MG63 (cell line): ENCODE data around the gene EXOC3L4. TPM values are rescaled to one million over a fixed set of nuclear protein-coding genes. Genes with fewer than 3 reads are reported as not detected.
A peak's percentile ranks its signal among the peaks of the same experiment; 100 is the strongest.
"Not testable (repeated sequence)": the region's sequence is repeated elsewhere in the genome, so short reads cannot be mapped to it uniquely, and the experiment has no call there.

ENCODE experiments used
- DNase-seq: peaks from one replicate; pipeline ENCODE4 v3.0.0-alpha.2; 2020
- H3K27me3 ChIP-seq: fragments of 250-450 bp; sonication (Bioruptor Pico); 2 replicates; pipeline ENCODE4 v1.5.1; 2020; ENCODE audit warnings: mild to moderate bottlenecking, moderate library complexity
- H3K36me3 ChIP-seq: fragments of 250-450 bp; sonication (Bioruptor Pico); 2 replicates; pipeline ENCODE4 v1.5.1; 2020; ENCODE audit warnings: mild to moderate bottlenecking, moderate library complexity
- H3K4me3 ChIP-seq: fragments of 250-450 bp; sonication (Bioruptor Pico); 2 replicates; pipeline ENCODE4 v1.5.1; 2020; ENCODE audit warnings: mild to moderate bottlenecking, moderate library complexity
- H3K9me3 ChIP-seq: fragments of 250-450 bp; sonication (Bioruptor Pico); 2 replicates; pipeline ENCODE4 v1.5.1; 2020; ENCODE audit warnings: mild to moderate bottlenecking, moderate library complexity
- total RNA-seq: library from RNA; depleted of rRNA; stranded (reverse); fragments of >200 nt; shearing (Covaris generic); gene quantifications from 2 replicates; pipeline ENCODE4 v1.2.3, GENCODE V29; 2014; ENCODE audit warnings: low replicate concordance

The EXOC3L4 gene
- total RNA-seq, 1 experiment from 2014 or later: not detected

DNA sequence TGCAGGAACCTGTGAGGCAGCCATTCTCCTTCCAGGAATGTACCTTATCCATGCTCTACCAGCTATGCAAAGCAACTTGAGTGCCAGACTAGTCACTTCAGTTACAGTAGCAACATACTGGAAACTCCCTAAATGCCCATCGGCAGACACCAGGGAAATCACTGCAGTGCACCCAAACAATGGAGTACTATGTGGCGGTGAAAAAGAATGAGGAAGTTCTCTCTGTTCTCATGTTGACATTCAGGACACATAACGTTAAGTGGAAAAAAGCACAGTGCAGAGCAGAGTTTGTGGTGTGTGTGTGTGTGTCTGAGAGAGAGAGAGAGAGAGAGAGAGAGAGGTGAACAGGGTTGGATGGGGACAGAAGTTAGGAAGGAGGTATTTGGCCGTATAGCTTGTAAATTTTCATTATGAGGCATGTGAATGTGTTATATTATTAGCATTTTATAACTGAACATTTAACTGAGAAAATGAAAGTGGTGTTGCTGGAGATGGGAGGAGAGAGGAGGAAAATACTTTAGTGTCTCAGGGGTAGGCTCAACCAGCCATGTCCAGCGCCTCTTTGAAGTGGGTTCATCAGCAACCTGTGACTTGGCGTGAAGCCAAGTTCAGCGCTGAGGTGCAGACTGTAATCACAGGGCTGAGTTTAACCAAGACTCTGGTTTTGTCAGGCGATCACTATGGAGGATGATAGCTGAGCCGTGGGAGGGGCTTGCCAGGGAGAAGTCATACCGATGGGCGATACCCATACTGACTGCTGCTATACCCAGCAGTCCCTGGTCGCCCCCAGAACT is 46.0 kb downstream of the EXOC3L4 start:
- DNase-seq: no peak
- no peak overlapping the region for H3K4me3 ChIP-seq
- H3K36me3 ChIP-seq: peaks cover 4% of the 10 kb centered on the region
- H3K27me3 ChIP-seq: no peaks in the 10 kb centered on the region
- no peaks in the 10 kb centered on the region for H3K9me3 ChIP-seq

DNA sequence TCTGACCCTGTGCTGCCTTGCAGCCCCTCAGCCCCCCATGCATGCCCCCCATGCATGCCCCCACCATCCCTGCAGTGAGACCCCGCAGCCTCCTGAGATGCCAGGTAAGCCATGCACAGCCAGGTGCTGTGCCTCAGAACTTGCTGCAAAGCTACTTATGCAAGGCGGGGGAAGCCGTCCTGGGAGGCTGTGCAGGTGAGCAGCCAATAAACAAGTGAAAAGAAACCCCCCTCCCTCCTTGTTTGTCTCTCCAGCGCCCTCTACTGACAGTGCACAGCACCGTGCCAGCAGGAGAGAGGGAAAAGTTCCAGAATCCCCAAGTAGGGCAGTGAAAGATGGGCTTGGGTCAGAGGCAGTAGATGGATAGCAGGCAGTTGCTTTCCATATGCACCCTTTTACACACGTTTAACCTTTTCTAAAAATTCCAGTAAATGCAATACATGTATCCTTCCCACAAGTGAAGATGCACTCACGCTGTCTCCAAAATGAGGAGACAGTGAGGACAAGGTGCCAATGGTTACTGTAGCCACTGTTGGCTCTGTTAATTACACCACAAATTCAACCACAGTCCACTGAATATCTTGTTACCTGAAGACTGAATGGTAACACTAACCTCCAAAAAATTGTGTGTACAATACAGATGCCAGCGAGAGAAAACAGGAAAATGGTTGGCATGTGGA is 46.7 kb downstream of the EXOC3L4 start:
- no peak for DNase-seq
- H3K36me3 ChIP-seq: peaks cover 4% of the 10 kb centered on the region; the same call in 1 of the 2 replicates
- no peak overlapping the region for H3K4me3 ChIP-seq
- H3K27me3 ChIP-seq: no peaks in the 10 kb centered on the region
- H3K9me3 ChIP-seq: no peaks in the 10 kb centered on the region

DNA sequence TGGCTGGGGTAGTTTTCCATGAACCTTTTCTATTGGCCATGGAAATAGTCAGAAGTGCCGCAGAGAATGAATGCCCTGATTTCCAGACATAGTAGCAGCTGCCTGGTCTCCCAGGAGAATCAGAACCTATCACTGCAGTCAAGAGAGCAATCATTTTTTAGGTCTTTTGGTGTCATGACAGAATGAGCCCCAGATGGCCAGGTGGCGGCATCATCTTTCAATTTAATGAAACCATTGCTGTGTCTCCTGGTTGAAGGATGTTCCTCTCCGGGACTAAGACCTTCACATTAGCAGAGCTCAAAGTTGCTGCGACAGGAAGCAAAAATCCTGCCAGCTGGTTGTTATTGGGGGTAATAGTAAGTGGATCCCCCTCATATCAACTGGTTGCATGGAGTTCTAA is 47.5 kb downstream of the EXOC3L4 start:
- Histone ChIP-seq H3K27me3 (no peaks in the 10 kb centered on the region), H3K36me3 (peaks cover 2% of the 10 kb centered on the region; the same call in 1 of the 2 replicates), H3K4me3 (no peak overlapping the region), H3K9me3 (no peaks in the 10 kb centered on the region)
- no peak for DNase-seq

DNA sequence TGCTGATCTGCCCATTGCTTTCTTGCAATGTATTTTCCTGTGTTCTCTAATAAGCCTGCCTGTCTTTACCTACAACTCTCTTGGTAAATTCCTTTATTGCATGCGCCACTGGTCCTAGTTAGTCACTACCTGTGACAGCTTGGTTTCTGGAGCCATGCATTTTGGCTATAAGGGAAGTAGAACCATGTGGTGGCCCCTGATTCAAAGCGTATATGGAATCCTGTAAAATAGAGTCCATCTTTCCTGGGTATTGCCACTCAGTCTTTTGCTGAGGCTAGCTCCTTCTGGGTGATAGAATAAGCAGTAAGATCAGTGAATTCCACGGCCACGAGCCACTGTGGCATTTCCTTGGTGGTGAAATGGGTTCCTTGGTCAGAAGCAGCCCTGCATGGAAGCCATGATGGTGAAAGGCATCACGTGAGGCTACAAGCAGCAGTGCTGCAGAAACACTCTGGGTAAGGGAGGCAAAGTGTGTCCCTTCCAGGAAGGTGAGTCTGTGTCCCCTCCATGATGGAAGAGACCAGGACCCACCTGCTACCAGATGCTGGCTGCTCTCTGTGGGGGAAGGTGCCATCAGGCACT is 48.3 kb downstream of the EXOC3L4 start:
- no peak for DNase-seq
- H3K9me3 ChIP-seq: no peaks in the 10 kb centered on the region
- no peaks in the 10 kb centered on the region for H3K27me3 ChIP-seq
- no peak overlapping the region for H3K4me3 ChIP-seq
- H3K36me3 ChIP-seq: no peaks in the 10 kb centered on the region

DNA sequence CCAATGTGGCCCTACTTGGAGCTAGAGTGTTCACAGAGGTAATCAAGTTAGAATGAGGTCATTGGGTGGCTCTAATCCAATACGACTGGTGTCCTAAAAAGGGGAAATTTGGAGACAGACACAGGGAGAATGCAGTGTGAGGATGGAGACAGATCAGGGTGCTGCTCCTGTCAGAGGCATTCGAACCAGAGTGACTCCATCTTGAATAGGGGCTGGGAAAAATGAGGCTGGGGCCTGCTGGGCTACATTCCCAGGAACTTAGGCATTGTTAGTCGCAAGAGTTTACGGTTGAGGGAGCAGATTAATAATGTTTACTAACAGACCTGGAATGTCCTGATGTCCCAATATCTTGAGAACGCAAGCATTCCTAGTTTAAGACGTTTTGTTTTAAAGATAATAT is 49.0 kb downstream of the EXOC3L4 start:
- DNase-seq: no peak
- Histone ChIP-seq H3K36me3 (no peaks in the 10 kb centered on the region), H3K4me3 (no peak overlapping the region), H3K27me3 (no peaks in the 10 kb centered on the region), H3K9me3 (no peaks in the 10 kb centered on the region)

DNA sequence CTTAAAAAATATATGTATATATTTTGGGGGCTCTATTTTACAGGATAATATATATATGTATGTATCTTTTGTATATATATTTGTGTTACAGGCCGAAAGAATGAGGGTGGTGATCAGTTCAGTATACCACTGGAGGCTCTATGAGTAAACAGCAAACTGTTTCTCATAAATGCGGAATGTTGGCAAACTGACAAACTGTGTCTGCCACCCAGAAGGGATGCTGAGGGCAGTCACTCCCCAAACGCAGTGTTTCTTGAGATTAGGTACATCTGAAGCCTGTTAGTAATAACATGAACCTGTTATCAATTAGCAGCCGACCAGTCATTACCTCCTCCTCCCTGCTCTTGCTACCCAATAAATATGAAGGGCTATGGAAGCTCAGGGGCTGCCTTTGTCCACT is 49.6 kb downstream of the EXOC3L4 start:
- Histone ChIP-seq H3K4me3 (no peak overlapping the region), H3K36me3 (no peaks in the 10 kb centered on the region), H3K27me3 (no peaks in the 10 kb centered on the region), H3K9me3 (no peaks in the 10 kb centered on the region)
- no peak for DNase-seq

DNA sequence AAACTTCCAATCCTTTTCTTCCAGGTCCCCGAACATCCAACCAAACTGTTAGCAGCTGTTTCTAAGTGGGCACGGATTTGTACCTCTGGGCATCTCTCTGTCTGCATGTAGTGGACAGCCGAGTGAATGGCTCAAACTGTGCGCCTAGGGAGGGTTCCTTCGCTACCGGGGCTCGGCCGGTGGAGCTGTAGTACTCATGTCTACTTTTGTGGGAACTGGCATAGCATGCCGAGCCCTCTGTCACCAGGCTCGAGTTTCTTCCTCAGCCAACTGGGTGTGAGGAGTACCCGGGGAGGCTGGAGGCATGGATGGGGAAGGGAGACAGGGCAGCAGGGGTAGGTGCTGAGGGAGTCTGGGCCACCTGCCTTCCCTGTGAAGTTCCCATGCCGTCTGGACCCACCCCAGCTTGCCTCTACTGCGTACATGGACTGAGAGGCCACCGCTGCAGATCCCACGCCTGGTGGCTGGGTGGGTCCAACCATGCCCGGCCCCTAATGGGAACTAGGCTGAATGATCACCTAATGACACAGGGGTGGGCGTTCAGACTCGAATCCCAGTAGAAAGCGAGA is 51.7 kb downstream of the EXOC3L4 start:
- Histone ChIP-seq H3K36me3 (no peaks in the 10 kb centered on the region), H3K4me3 (no peak overlapping the region), H3K27me3 (no peaks in the 10 kb centered on the region), H3K9me3 (no peaks in the 10 kb centered on the region)
- no peak for DNase-seq

DNA sequence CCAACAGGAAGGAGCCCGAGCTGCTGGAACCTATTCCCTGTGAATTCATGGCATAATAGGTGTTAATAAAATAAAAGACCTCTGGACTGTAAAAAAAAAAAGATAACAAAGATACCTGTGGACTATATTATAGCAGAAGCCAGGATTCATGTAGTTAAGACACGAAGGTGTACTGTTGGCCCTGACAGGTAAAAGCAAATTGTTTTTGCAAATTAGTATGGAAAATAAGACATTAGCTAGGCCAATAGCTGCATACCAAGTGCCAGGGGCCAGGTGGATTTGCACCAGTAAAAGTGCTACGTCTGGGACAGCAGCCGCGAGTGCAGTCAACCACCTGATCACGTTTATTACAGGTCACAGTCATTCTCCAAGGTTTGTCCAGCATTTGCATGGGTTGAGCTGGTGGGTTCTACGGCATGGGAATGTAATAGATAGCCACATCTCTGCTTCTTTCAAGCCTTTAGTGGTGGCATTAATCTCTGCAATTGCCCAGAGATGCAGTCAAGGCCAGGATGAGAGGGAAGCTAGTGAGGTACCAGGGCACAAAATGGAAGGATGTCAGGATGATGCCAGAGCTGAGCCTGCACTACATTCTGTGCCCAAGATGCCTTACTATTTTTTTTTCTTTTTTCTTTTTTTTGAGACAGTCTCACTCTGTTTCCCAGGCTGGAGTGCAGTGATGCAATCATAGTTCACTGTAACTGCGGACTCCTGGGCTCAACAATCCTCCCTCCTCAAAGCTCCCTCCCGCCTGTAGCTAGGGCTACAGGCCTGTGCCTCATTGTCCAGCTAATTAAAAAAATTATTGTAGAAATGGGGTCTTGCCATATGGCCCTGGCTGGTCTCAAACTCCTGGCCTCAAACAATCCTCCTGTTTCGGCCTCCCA is 55.1 kb downstream of the EXOC3L4 start:
- H3K9me3 ChIP-seq: no peaks in the 10 kb centered on the region
- DNase-seq: no peak
- H3K4me3 ChIP-seq: no peak overlapping the region
- H3K27me3 ChIP-seq: no peaks in the 10 kb centered on the region
- no peaks in the 10 kb centered on the region for H3K36me3 ChIP-seq

DNA sequence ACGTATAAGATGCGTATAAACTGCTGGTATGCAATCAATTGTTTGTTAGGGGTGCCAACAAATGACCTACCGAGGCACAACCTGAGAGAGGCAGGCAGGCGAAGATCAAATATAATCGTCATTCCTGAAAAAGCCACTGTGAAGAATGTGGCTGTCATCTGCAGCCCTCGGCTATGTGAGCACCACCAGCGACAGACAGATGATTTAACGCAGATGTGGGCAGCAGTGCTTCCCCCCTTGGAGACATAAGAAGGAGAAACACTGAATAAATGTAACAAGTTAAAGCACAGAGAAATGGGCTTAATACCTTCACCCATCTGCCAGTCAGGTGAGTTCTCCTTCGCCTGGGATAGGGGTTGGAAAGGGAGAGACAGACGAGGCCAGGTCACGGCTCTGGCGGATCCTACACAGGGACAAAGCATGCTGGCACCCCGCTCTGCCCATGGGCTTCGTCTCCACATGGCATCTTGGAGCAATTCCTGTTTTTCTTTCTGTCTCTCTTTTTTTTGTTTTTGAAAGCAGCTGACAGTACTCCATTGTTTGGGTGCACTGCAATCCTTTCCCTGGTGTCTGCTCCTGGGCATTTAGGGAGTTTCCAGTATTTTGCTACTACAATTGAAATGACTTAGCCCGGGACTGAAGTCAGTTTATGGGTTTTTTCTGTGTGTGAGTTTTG is 56.9 kb downstream of the EXOC3L4 start:
- no peak for DNase-seq
- Histone ChIP-seq H3K4me3 (no peak overlapping the region), H3K36me3 (no peaks in the 10 kb centered on the region), H3K9me3 (no peaks in the 10 kb centered on the region), H3K27me3 (no peaks in the 10 kb centered on the region)

DNA sequence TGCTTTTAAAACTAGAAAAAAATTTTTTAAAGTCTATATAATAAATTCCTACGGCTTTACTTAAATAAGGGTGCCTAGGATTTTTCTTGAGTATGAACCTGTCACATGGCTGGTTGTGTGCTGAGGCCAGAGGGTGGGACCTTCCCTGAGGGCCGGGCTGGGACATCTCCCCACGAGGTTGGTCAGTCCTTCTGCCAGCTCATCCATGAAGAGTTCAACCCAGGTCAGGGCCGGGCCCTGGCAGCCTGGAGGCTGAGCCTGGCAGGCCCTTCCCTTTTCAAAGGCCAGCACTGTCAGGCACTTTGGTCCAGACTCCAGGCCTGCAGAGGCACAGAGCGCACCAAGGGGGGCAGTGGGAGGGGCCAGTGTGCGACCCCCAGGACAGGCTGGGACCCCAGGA is 60.5 kb downstream of the EXOC3L4 start:
- no peaks in the 10 kb centered on the region for H3K9me3 ChIP-seq

DNA sequence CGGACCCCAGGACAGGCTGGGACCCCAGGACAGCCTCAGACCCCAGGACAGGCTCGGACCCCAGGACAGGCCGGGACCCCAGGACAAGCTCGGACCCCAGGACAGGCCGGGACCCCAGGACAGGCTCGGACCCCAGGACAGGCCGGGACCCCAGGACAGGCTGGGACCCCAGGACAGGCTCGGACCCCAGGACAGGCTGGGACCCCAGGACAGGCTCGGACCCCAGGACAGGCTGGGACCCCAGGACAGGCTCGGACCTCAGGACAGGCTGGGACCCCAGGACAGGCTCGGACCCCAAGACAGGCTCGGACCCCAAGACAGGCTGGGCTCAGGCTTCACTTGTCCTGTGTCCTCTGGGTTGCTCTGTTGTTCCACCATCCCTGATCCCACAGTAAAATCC is 60.9 kb downstream of the EXOC3L4 start:
- H3K36me3 ChIP-seq, H3K4me3 ChIP-seq, H3K9me3 ChIP-seq, H3K27me3 ChIP-seq, DNase-seq: not testable (repeated sequence)

More for the DNA sequence above, 60.5 kb downstream of the EXOC3L4 start:
- H3K36me3 ChIP-seq: no peaks in the 10 kb centered on the region
- H3K27me3 ChIP-seq: no peaks in the 10 kb centered on the region
- peak; percentile 91 for DNase-seq
- no peak overlapping the region for H3K4me3 ChIP-seq

DNA sequence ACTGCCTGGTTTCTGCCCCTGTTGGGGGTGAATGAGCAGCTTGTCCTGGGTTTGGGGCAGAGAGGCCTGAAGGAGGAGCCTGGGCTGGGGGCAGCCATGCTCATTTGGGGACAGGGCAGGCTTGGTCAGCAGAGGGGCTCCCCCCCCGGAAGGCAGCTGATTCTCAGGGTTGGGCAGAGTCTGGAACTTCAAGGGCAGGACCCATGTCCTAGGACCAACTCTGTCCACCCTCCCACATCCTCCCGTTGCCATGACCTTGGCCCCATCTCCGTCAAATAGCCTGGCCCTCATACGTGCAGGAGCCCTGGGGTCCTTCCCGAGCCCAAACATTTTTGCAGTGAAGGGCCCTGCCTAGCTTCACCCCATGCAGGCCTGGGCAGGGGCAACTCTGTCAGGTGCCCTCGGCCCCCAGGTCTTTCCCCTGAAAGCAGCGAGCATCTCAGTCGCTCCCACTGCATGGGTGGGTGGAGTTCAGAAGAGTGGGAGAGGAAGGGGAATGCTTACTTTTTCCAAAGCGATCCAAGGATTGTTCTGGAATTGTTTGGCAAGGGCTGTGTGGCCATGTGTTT is 61.4 kb downstream of the EXOC3L4 start:
- no peak for DNase-seq
- H3K27me3 ChIP-seq: no peaks in the 10 kb centered on the region
- no peaks in the 10 kb centered on the region for H3K36me3 ChIP-seq
- H3K4me3 ChIP-seq: no peak overlapping the region
- H3K9me3 ChIP-seq: no peaks in the 10 kb centered on the region

DNA sequence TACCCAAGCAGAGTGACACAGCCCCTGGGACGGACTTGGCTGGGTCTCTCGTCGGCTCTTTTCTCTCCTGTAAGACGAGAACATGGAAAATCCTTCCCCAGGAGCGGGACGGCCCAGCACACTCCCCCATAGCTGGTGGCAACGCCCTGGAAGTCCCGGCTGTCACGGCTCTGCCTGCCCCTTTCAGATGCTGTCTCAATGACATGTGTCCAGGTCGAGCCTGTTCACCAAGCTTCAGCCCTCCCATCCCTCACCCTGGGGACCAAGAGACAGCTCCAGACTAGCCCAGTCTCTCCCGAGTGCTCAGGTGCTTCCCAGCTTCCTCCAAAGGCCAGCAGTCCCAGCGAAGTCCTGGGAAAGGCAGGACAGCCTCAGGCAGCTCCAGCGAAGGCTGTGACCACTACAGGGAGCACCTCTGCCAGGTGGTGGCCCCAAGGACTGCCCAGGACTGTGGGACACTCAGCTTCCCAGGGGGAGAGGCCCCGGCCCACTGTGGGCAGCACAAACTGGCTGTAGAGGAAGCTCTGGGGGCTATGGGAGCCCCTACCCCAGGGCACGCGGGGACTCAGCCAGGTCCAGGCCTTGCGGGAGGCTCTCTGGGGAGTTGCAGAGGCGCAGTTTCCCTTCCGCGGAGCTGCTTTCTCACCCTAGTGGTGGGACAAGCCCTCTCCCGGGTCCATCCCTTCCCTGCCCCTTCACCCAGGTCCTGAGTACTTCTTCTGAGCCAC is 62.3 kb downstream of the EXOC3L4 start:
- no peaks in the 10 kb centered on the region for H3K36me3 ChIP-seq
- H3K4me3 ChIP-seq: no peak overlapping the region
- no peaks in the 10 kb centered on the region for H3K27me3 ChIP-seq
- no peak for DNase-seq
- no peaks in the 10 kb centered on the region for H3K9me3 ChIP-seq

DNA sequence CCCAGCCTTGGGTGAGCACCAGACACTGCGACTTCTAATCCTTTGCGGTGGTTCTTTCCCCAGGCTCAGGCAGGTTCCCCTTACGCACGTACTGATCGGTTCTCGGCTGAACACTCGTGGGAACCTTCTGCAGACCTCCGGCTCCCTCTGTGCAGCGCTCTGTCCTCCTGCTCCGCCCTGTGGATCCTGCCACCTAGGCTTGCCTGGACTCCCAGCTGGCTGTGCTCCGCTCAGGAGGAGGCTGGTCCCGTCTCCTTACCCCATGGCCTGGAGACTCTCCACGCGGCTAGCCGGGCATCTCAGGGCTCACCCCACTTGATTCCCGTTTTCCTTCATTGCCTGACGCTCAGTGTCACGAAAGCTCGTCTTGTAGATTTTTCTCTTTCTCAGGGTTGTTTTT is 63.4 kb downstream of the EXOC3L4 start:
- no peak for DNase-seq

DNA sequence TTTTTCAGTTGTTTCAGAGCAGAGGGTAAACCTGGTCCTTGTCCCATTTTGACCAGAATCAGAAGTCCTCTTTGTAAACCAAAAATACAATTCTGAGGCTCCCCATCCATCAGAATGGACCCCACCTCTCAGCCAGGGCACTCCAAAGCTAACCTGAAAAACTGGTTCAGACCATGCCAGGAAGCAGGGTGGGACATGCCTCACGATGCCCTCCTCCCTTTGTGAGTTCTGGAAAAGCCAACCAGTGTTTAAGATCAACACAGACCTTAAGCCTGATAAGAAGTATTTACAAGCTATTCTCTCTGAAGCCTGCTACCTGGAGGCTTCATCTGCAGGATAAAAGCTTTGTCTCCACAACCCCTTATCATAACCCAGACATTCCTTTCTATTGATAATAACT is 64.2 kb downstream of the EXOC3L4 start:
- no peak for DNase-seq
- H3K9me3 ChIP-seq: no peaks in the 10 kb centered on the region
- no peaks in the 10 kb centered on the region for H3K36me3 ChIP-seq
- H3K27me3 ChIP-seq: no peaks in the 10 kb centered on the region
- H3K4me3 ChIP-seq: no peak overlapping the region

More for the DNA sequence above, 63.4 kb downstream of the EXOC3L4 start:
- no peaks in the 10 kb centered on the region for H3K27me3 ChIP-seq
- H3K9me3 ChIP-seq: no peaks in the 10 kb centered on the region
- H3K4me3 ChIP-seq: no peak overlapping the region
- no peaks in the 10 kb centered on the region for H3K36me3 ChIP-seq
